ENCODE results near the gene CHMP6.

- TF ChIP-seq SOX6 (IDR thresholded peaks at IDR 0.05) (no peak), TFE3 (CRISPR knock-in tag; IDR thresholded peaks at IDR 0.05) (no peak), CTCF (IDR thresholded peaks at IDR 0.05 in 2 of 3, conservative IDR thresholded peaks at IDR 0.05 in 1 of 3; ENCODE audit: insufficient read depth in 2 of 3, low read depth in 1 of 3, low read length in 3 of 3) (no peak), GABPA (tag; conservative IDR thresholded peaks at IDR 0.05; ENCODE audit: low read depth) (no peak)
- TF ChIP-seq, protein P1, sequence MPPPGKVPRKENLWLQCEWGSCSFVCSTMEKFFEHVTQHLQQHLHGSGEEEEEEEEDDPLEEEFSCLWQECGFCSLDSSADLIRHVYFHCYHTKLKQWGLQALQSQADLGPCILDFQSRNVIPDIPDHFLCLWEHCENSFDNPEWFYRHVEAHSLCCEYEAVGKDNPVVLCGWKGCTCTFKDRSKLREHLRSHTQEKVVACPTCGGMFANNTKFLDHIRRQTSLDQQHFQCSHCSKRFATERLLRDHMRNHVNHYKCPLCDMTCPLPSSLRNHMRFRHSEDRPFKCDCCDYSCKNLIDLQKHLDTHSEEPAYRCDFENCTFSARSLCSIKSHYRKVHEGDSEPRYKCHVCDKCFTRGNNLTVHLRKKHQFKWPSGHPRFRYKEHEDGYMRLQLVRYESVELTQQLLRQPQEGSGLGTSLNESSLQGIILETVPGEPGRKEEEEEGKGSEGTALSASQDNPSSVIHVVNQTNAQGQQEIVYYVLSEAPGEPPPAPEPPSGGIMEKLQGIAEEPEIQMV (tag; conservative IDR thresholded peaks at IDR 0.05; ENCODE audit: low read depth): no peak
- TF ChIP-seq, protein P2, sequence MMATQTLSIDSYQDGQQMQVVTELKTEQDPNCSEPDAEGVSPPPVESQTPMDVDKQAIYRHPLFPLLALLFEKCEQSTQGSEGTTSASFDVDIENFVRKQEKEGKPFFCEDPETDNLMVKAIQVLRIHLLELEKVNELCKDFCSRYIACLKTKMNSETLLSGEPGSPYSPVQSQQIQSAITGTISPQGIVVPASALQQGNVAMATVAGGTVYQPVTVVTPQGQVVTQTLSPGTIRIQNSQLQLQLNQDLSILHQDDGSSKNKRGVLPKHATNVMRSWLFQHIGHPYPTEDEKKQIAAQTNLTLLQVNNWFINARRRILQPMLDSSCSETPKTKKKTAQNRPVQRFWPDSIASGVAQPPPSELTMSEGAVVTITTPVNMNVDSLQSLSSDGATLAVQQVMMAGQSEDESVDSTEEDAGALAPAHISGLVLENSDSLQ (IDR thresholded peaks at IDR 0.05): no peak
These were observed 20.6 kb upstream of the CHMP6 start for GRCh38 chr17:80970762-80971703.
